ENCODE measurements around the gene RBM38. TPM values are rescaled to one million over a fixed set of nuclear protein-coding genes. Genes with fewer than 3 reads are reported as not detected.
A peak's percentile ranks its signal among the peaks of the same experiment; 100 is the strongest.

RBM38 gene
- total RNA-seq, 4 donors from 2014 or later = 11.0 to 16.0 (median 12.0) TPM

GRCh38 chr20:57387945-57388371, 3.2 kb upstream of the RBM38 start:
- intact Hi-C loops (cut with DNase I) = loop anchor here (10.0 kb wide), 3 partner anchors 207 to 1827 kb away; no protein-coding TSS in a partner anchor
- no peaks in the 10 kb centered on the region for H3K9me3 ChIP-seq
- no peak overlapping the region for H3K27ac ChIP-seq
- no peaks in the 10 kb centered on the region for H3K27me3 ChIP-seq
- no peaks in the 10 kb centered on the region for H3K36me3 ChIP-seq
- WGBS, 2 donors = 89 to 93% methylated on average over 7 of the region's 7 CpGs
- H3K4me3 ChIP-seq (replicated peaks in 1 of 3) = no peak overlapping the region
- no peak for DNase-seq
- peaks cover 5 to 29% of the 10 kb centered on the region in 2 donors for H3K4me1 ChIP-seq
- TF ChIP-seq POLR2A (IDR thresholded peaks at IDR 0.05) (no peak), CTCF (IDR thresholded peaks at IDR 0.05) (no peak)

- peak in 3 of 6 experiments; percentile 12 to 26 (median 21) for TF ChIP-seq CTCF (IDR thresholded peaks at IDR 0.05)
- TF ChIP-seq POLR2A (IDR thresholded peaks at IDR 0.05) = peak in 1 of 2 donors; percentile 51
- peak overlapping the region in 2 of 3 donors; percentile 12 to 29 for H3K4me3 ChIP-seq (replicated peaks in 1 of 3)
- peaks cover 5 to 30% of the 10 kb centered on the region in 2 donors for H3K4me1 ChIP-seq
- no peaks in the 10 kb centered on the region for H3K9me3 ChIP-seq
- no peaks in the 10 kb centered on the region for H3K27me3 ChIP-seq
- DNase-seq = peak; percentile 84 to 86
- H3K36me3 ChIP-seq = no peaks in the 10 kb centered on the region
- H3K27ac ChIP-seq = peak overlapping the region; percentile 56 to 79 (median 59)
- 11 to 13% methylated on average over 19 to 23 of the region's 57 CpGs for WGBS, 2 donors
- intact Hi-C loops (cut with DNase I) = loop anchor here (10.0 kb wide), 3 partner anchors 206 to 1826 kb away; no protein-coding TSS in a partner anchor
Observed at GRCh38 chr20:57388953-57389694, 2.1 kb upstream of the RBM38 start.

GRCh38 chr20:57389695-57390603, 1.2 kb upstream of the RBM38 start:
- H3K9me3 ChIP-seq = no peaks in the 10 kb centered on the region
- no peaks in the 10 kb centered on the region for H3K27me3 ChIP-seq
- H3K36me3 ChIP-seq = no peaks in the 10 kb centered on the region
- peak overlapping the region in 2 of 3 donors; percentile 12 to 29 for H3K4me3 ChIP-seq (replicated peaks in 1 of 3)
- H3K4me1 ChIP-seq = peaks cover 5 to 30% of the 10 kb centered on the region in 2 donors
- peak overlapping the region; percentile 56 to 79 (median 59) for H3K27ac ChIP-seq
- DNase-seq = no peak
- WGBS, 2 donors = 47 to 54% methylated on average over 24 to 38 of the region's 52 CpGs
- TF ChIP-seq CTCF (IDR thresholded peaks at IDR 0.05) = no peak
- no peak for TF ChIP-seq POLR2A (IDR thresholded peaks at IDR 0.05)
- intact Hi-C loops (cut with DNase I) = loop anchor here (10.0 kb wide), 3 partner anchors 205 to 1825 kb away; no protein-coding TSS in a partner anchor

- 12 to 37% methylated on average over 4 to 8 of the region's 98 CpGs for WGBS, 2 donors
Observed at GRCh38 chr20:57391439-57392301, 474 bp downstream of the RBM38 start.

More at GRCh38 chr20:57391439-57392301, 474 bp downstream of the RBM38 start:
- H3K4me3 ChIP-seq (replicated peaks in 1 of 3) = peak overlapping the region in 2 of 3 donors; percentile 12 to 58
- no peaks in the 10 kb centered on the region for H3K27me3 ChIP-seq
- TF ChIP-seq CTCF (IDR thresholded peaks at IDR 0.05) (no peak), POLR2A (IDR thresholded peaks at IDR 0.05) (peak in 1 of 2 donors; percentile 47)
- no peaks in the 10 kb centered on the region for H3K9me3 ChIP-seq
- H3K36me3 ChIP-seq = no peaks in the 10 kb centered on the region
- intact Hi-C loops (cut with DNase I) = no loop called here
- peak overlapping the region in 1 of 3 donors; percentile 53 for H3K27ac ChIP-seq
- peak; percentile 25 to 33 for DNase-seq
- peaks cover 5 to 30% of the 10 kb centered on the region in 2 donors for H3K4me1 ChIP-seq

Data from thyroid gland (tissue), 4 donors.